ENCODE data around the gene PLCH1.

Gene PLCH1

GRCh38 chr3:155595371-155595770 is 149.5 kb downstream of the PLCH1 start:
- no peak for TF ChIP-seq CTCF (IDR thresholded peaks at IDR 0.05; ENCODE audit: low read depth, low read length)
- no peak for DNase-seq (ENCODE audit: low read depth in 2 of 2)
- H3K4me3 ChIP-seq (replicated peaks in 1 of 2; ENCODE audit: low read depth in 2 of 2, low read length in 2 of 2), result no peak overlapping the region

DNA sequence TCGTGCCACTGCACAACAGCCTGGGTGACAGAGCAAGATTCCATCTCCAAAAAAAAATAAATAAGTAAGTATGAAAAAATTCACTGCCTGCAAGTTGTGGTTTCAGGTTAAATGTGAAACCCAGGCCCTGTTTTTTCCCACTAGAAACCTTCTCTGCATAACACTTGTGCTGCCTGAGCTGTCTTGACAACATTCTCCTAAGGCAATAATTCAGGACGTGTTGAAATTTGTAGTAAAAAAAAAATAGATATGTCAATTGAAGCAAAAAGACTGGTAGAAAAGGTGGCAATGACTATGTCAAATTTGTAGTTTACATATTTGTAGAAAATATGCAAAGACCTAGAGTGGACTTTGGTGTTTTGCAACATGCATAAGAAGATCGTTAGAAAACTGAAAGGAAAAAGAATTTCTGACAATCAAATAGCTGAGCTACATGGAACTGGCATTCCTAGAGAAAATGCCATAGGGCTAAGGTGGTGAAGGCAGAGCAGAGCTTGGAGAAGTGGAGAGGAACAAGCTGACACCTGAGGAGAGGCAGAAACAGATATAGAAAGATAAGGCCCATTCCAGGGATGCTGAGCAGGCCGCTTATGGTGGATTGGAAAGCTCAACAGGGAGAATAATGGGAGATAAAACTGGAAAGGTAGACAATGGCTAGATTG is 150.2 kb downstream of the PLCH1 start:
- no peak for TF ChIP-seq CTCF (IDR thresholded peaks at IDR 0.05; ENCODE audit: low read depth, low read length)
- H3K4me3 ChIP-seq (replicated peaks in 1 of 2; ENCODE audit: low read depth in 2 of 2, low read length in 2 of 2), result no peak overlapping the region
- no peak for DNase-seq (ENCODE audit: low read depth in 2 of 2)

DNA sequence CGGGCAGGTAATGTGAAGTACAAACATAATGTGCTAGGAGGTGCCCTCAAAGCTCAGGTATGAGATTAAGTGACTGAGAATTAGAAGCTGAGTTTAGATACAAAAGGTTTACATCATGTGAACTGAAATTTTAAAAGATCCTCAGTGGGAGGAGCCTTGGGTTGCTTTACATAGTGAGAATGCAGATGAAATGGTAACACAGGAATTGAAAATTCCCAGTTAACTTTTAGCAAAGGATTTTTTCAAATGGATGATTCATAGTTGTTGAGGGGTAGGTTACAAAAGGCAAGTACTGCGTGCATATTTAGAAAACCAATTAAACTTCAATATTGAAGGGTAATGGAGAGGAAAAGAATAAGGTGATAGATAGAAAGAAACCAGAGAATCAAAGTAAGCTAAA is 157.3 kb downstream of the PLCH1 start:
- no peak for DNase-seq (ENCODE audit: low read depth in 2 of 2)
- TF ChIP-seq CTCF (IDR thresholded peaks at IDR 0.05; ENCODE audit: low read depth, low read length), result no peak
- H3K4me3 ChIP-seq (replicated peaks in 1 of 2; ENCODE audit: low read depth in 2 of 2, low read length in 2 of 2), result no peak overlapping the region

- TF ChIP-seq CTCF (IDR thresholded peaks at IDR 0.05; ENCODE audit: low read depth, low read length), result no peak
- DNase-seq (ENCODE audit: low read depth in 2 of 2), result no peak
- H3K4me3 ChIP-seq (replicated peaks in 1 of 2; ENCODE audit: low read depth in 2 of 2, low read length in 2 of 2), result no peak overlapping the region
Measured at GRCh38 chr3:155585384-155585783, 159.5 kb downstream of the PLCH1 start.

GRCh38 chr3:155581579-155581978 is 163.3 kb downstream of the PLCH1 start:
- TF ChIP-seq CTCF (IDR thresholded peaks at IDR 0.05; ENCODE audit: low read depth, low read length), result no peak
- no peak overlapping the region for H3K4me3 ChIP-seq (replicated peaks in 1 of 2; ENCODE audit: low read depth in 2 of 2, low read length in 2 of 2)
- DNase-seq (ENCODE audit: low read depth in 2 of 2), result no peak

GRCh38 chr3:155572085-155572484 is 172.8 kb downstream of the PLCH1 start:
- DNase-seq (ENCODE audit: low read depth in 2 of 2), result peak; percentile 17 to 20
- TF ChIP-seq CTCF (IDR thresholded peaks at IDR 0.05; ENCODE audit: low read depth, low read length), result no peak
- no peak overlapping the region for H3K4me3 ChIP-seq (replicated peaks in 1 of 2; ENCODE audit: low read depth in 2 of 2, low read length in 2 of 2)

DNA sequence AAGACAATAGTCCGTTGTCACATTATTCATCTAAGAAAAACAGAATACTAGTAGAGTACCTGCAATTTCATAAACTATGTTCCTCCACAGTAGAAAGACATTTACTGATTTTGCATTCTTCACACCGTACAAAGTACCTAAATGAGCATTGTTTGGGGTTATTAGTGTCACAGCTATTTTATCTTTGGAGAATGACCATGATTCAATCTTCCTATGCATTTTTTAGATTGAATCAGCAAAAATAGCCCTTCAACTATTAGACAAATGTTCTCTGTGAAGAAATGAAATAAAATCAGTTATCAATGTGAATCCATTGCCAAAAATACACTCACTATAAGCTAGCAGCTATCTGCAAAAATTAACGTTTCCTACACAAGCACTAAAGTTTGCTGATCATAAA is 176.6 kb downstream of the PLCH1 start:
- DNase-seq (ENCODE audit: low read depth in 2 of 2), result no peak
- no peak for TF ChIP-seq CTCF (IDR thresholded peaks at IDR 0.05; ENCODE audit: low read depth, low read length)
- no peak overlapping the region for H3K4me3 ChIP-seq (replicated peaks in 1 of 2; ENCODE audit: low read depth in 2 of 2, low read length in 2 of 2)
